A673 (cell line): ENCODE results near the gene CFAP58. TPM values are rescaled to one million over a fixed set of nuclear protein-coding genes. Genes with fewer than 3 reads are reported as not detected.

Source experiments
- BruUV-seq: library from RNA; stranded (reverse); fragments of 400-500 nt; replicated peaks from 2 replicates; lab custom pipeline; 2021; lab: Mats Ljungman, UMichigan
- CTCF ChIA-PET: fragments of 300-600 bp; sonication (Branson Sonifier 250); formaldehyde crosslinking; loops from one replicate; lab custom pipeline; 2022; ENCODE audit warnings: antibody characterized with exemption; lab: Charles Lee
- POLR2A ChIA-PET: fragments of 300-600 bp; sonication (Branson Sonifier 250); formaldehyde crosslinking; loops from one replicate; lab custom pipeline; 2022; ENCODE audit warnings: antibody characterized with exemption; ENCODE audit not compliant: low non-redundant PET; lab: Charles Lee
- DNase-seq: peaks from one replicate; pipeline ENCODE4 v3.0.0-alpha.2; 2015; ENCODE audit warnings: low spot score
- H3K27ac ChIP-seq: fragments of 200-600 bp; sonication (generic); 2 replicates; pipeline ENCODE4 v1.5.1; 2016; ENCODE audit warnings: mixed run types, low read depth, mild to moderate bottlenecking, mixed read lengths, antibody characterized with exemption, low read length; ENCODE audit not compliant: poor library complexity, severe bottlenecking
- H3K27me3 ChIP-seq: fragments of 200-600 bp; sonication (generic); replicated peaks from 2 replicates; pipeline ENCODE4 v1.6.1; 2017; ENCODE audit warnings: mixed run types, low read depth, mild to moderate bottlenecking, mixed read lengths, antibody characterized with exemption, low read length; ENCODE audit not compliant: insufficient read depth, poor library complexity
- H3K36me3 ChIP-seq: fragments of 200-600 bp; sonication (generic); 2 replicates; pipeline ENCODE4 v1.6.1; 2016; ENCODE audit warnings: mixed run types, mild to moderate bottlenecking, mixed read lengths, antibody characterized with exemption, low read length; ENCODE audit not compliant: insufficient read depth, poor library complexity, severe bottlenecking
- H3K4me1 ChIP-seq: fragments of 200-600 bp; sonication (generic); 2 replicates; pipeline ENCODE4 v1.6.1; 2017; ENCODE audit warnings: mixed run types, mild to moderate bottlenecking, mixed read lengths, antibody characterized with exemption, low read length; ENCODE audit not compliant: insufficient read depth, poor library complexity, severe bottlenecking
- H3K4me3 ChIP-seq: fragments of 200-600 bp; sonication (generic); 2 replicates; pipeline ENCODE4 v1.5.1; 2016; ENCODE audit warnings: low read depth, mixed run types, mild to moderate bottlenecking, mixed read lengths, low read length; ENCODE audit not compliant: poor library complexity, severe bottlenecking
- H3K9me3 ChIP-seq: fragments of 200-600 bp; sonication (generic); 2 replicates; pipeline ENCODE4 v1.6.1; 2016; ENCODE audit warnings: mixed run types, low read depth, mild to moderate bottlenecking, mixed read lengths, antibody characterized with exemption, low read length; ENCODE audit not compliant: poor library complexity, severe bottlenecking
- CTCF ChIP-seq: fragments of 300-800, 200-600 bp; sonication (generic); conservative IDR thresholded peaks from 2 replicates; pipeline ENCODE4 v1.5.1; 2017; ENCODE audit warnings: low read depth, mild to moderate bottlenecking, antibody characterized with exemption, low read length, moderate library complexity, mixed read lengths
- EZH2 ChIP-seq: fragments of 200-600 bp; sonication (generic); IDR thresholded peaks from 2 replicates; pipeline ENCODE4 v1.6.1; 2017; ENCODE audit warnings: borderline replicate concordance, low read depth, mild to moderate bottlenecking, mixed read lengths, antibody characterized with exemption, low read length; ENCODE audit not compliant: poor library complexity, severe bottlenecking
- intact Hi-C: fragments of 100-400 bp; cut with micrococcal nuclease; formaldehyde crosslinking; loops from one replicate; pipeline ENCODE4 v1.10.0; 2022; ENCODE audit not compliant: unreplicated experiment
- total RNA-seq: library from RNA; stranded (reverse); gene quantifications from 2 replicates; pipeline ENCODE4 v1.2.3, GENCODE V29; 2021

The CFAP58 gene
- total RNA-seq, 1 experiment from 2014 or later, result 0.17 TPM

GRCh38 chr10:104430360-104430759, 76.7 kb downstream of the CFAP58 start:
- DNase-seq, result no peak
- Histone ChIP-seq H3K9me3 (no peaks in the 10 kb centered on the region), H3K4me3 (no peak overlapping the region), H3K27ac (no peak overlapping the region), H3K4me1 (no peaks in the 10 kb centered on the region), H3K27me3 (peaks cover 7% of the 10 kb centered on the region), H3K36me3 (no peaks in the 10 kb centered on the region)
- BruUV-seq, result no TSS peak
- TF ChIP-seq CTCF, result no peak
- TF ChIP-seq EZH2, result no peak
- CTCF ChIA-PET, result no interaction called here
- POLR2A ChIA-PET, result interaction anchor here (0.7 kb wide), 1 partner anchor 580 kb away, joined by 6 read pairs; no protein-coding TSS in a partner anchor
- intact Hi-C loops, result no loop called here

GRCh38 chr10:104433669-104434068, 80.0 kb downstream of the CFAP58 start:
- H3K4me3 ChIP-seq, result no peak overlapping the region
- H3K27ac ChIP-seq, result no peak overlapping the region
- H3K4me1 ChIP-seq, result no peaks in the 10 kb centered on the region
- no peaks in the 10 kb centered on the region for H3K27me3 ChIP-seq
- no TSS peak for BruUV-seq
- no peak for DNase-seq
- POLR2A ChIA-PET, result no interaction called here
- intact Hi-C loops, result no loop called here
- H3K36me3 ChIP-seq, result no peaks in the 10 kb centered on the region
- CTCF ChIA-PET, result no interaction called here
- TF ChIP-seq CTCF (no peak), EZH2 (no peak)
- no peaks in the 10 kb centered on the region for H3K9me3 ChIP-seq

- H3K36me3 ChIP-seq, result no peaks in the 10 kb centered on the region
- H3K9me3 ChIP-seq, result no peaks in the 10 kb centered on the region
- no TSS peak for BruUV-seq
- intact Hi-C loops, result no loop called here
- H3K27ac ChIP-seq, result no peak overlapping the region
- DNase-seq, result no peak
- ChIA-PET POLR2A (no interaction called here), CTCF (no interaction called here)
- no peaks in the 10 kb centered on the region for H3K4me1 ChIP-seq
- no peak for TF ChIP-seq CTCF
- no peak for TF ChIP-seq EZH2
- no peak overlapping the region for H3K4me3 ChIP-seq
- no peaks in the 10 kb centered on the region for H3K27me3 ChIP-seq
These were observed 81.0 kb downstream of the CFAP58 start for GRCh38 chr10:104434601-104435000.
